Measurements from ENCODE around the gene ZBTB6.

DNA sequence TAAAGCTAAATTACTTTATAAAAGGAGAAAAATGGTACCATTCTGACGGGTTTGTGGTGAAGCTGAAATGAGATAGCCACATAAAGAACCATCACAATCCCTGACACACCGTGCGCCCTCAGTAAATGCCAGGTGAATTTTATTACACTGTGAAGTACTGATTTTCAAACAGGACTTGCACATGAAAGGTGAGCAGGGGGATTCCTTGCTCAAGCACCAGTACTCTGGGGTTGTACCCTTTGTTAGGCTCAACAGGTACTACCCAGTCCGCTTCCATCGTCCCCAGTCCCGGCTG, 27.3 kb upstream of the ZBTB6 start:
- TF ChIP-seq, protein P1, sequence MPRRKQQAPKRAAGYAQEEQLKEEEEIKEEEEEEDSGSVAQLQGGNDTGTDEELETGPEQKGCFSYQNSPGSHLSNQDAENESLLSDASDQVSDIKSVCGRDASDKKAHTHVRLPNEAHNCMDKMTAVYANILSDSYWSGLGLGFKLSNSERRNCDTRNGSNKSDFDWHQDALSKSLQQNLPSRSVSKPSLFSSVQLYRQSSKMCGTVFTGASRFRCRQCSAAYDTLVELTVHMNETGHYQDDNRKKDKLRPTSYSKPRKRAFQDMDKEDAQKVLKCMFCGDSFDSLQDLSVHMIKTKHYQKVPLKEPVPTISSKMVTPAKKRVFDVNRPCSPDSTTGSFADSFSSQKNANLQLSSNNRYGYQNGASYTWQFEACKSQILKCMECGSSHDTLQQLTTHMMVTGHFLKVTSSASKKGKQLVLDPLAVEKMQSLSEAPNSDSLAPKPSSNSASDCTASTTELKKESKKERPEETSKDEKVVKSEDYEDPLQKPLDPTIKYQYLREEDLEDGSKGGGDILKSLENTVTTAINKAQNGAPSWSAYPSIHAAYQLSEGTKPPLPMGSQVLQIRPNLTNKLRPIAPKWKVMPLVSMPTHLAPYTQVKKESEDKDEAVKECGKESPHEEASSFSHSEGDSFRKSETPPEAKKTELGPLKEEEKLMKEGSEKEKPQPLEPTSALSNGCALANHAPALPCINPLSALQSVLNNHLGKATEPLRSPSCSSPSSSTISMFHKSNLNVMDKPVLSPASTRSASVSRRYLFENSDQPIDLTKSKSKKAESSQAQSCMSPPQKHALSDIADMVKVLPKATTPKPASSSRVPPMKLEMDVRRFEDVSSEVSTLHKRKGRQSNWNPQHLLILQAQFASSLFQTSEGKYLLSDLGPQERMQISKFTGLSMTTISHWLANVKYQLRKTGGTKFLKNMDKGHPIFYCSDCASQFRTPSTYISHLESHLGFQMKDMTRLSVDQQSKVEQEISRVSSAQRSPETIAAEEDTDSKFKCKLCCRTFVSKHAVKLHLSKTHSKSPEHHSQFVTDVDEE (CRISPR knock-in tag; IDR thresholded peaks at IDR 0.05), result no peak
- TF ChIP-seq ZNF70 (CRISPR knock-in tag; IDR thresholded peaks at IDR 0.05) (no peak), ZFP30 (CRISPR knock-in tag; IDR thresholded peaks at IDR 0.05) (no peak), ESRRG (CRISPR knock-in tag; IDR thresholded peaks at IDR 0.05) (no peak), CREB5 (CRISPR knock-in tag; IDR thresholded peaks at IDR 0.05; ENCODE audit: low read depth) (no peak), CSDC2 (CRISPR knock-in tag; IDR thresholded peaks at IDR 0.05) (no peak)
- TF ChIP-seq, protein P2, sequence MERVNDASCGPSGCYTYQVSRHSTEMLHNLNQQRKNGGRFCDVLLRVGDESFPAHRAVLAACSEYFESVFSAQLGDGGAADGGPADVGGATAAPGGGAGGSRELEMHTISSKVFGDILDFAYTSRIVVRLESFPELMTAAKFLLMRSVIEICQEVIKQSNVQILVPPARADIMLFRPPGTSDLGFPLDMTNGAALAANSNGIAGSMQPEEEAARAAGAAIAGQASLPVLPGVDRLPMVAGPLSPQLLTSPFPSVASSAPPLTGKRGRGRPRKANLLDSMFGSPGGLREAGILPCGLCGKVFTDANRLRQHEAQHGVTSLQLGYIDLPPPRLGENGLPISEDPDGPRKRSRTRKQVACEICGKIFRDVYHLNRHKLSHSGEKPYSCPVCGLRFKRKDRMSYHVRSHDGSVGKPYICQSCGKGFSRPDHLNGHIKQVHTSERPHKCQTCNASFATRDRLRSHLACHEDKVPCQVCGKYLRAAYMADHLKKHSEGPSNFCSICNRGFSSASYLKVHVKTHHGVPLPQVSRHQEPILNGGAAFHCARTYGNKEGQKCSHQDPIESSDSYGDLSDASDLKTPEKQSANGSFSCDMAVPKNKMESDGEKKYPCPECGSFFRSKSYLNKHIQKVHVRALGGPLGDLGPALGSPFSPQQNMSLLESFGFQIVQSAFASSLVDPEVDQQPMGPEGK (CRISPR knock-in tag; IDR thresholded peaks at IDR 0.05; ENCODE audit: borderline replicate concordance), result no peak

Data from SK-N-SH treated with all-trans-retinoic acid at 6 μM for 48 hours (cell line).